GM18511 (cell line): ENCODE results near the gene SOX4.

ENCODE experiments used
- ATAC-seq: cut with Tn5 transposase; IDR thresholded peaks from one replicate; pipeline ENCODE4 v1.9.1; 2021; ENCODE audit warnings: mild to moderate bottlenecking, moderate library complexity; ENCODE audit not compliant: unreplicated experiment

Gene SOX4

DNA sequence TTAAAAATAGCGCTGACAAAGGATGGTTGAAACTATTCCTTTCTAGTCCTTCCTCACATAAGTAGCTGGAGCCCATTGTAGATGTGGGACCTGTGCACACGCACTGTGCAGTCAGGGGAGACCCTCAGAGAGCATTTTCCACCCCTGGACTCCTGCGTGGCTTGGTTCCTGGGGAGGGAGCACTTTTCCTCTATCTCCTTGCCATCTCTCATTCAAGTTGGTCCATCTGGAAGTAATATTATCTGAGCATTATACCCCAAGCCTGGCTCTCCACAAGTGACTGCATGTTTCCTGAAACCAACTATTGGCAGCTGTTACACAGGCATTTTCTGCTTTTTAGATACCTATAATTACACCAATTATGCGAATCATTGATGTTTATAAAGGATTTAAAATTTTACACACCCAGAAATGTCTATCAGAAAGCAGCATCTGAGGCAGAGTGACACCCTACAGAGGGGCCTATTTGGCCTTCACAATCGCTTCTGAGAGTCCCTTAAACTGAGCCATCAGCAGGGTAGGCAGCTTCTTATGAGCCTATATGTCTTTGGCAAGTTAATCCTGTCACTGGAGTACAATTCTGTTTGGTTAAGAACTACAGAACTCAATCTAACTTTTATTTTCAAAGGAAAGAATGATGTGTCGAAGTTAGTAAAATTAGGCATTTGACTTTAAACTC, 18.7 kb downstream of the SOX4 start:
- no peak for ATAC-seq

DNA sequence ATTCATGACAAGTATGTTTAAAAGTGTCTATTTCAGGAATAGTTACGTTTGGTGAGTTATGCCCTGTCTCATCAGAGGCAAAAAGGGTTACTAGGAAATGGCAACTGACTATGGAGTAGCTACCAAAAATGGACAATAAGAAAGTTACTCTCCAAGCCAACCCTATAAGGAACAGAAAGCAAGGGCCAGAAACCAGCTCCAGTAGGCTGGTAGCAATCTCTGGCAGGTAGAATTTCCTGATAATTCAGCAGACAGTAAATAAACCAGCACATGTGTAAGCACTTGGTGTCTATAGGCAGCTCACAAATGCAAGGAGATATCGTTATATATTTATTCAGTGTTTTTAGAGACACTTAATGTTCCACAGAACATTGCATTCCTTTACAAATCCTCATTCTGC, 20.3 kb downstream of the SOX4 start:
- ATAC-seq = no peak

DNA sequence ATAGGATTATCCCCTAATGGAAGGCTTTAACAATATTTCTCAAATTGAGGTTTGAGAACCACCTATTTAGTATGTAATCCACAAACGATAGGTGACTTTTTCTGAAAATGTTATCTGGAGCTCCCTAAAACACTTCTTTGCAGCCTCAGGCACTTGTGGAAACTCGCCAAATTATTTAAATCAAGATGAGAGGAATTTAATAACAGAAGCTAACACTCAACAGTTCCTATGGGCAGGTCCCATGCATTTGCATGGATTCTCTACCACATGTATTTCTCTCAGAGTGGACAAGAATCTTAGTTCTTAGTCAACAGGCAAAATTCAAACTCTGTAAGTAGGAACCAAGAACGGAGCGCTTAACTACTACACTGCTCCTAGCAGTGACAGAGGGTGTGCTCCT, 20.7 kb downstream of the SOX4 start:
- ATAC-seq = no peak

DNA sequence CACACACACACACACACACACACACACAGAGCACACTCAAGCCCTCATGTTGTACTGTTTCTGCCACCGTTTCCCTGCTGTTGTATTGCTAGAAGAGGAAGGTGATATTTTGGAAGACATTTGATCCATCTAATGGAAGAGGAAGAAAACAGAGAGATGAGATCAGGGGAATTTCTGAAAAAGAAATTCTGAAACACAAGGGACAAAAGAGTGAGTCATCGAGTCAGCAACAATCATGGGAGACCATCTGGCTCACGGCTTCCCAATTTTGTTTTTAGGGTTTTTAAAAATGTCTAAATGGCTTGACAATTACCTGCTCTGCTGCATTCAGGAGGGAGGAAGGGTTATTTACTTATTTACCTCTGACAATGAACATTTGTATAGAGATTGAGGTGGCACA, 22.0 kb downstream of the SOX4 start:
- no peak for ATAC-seq

DNA sequence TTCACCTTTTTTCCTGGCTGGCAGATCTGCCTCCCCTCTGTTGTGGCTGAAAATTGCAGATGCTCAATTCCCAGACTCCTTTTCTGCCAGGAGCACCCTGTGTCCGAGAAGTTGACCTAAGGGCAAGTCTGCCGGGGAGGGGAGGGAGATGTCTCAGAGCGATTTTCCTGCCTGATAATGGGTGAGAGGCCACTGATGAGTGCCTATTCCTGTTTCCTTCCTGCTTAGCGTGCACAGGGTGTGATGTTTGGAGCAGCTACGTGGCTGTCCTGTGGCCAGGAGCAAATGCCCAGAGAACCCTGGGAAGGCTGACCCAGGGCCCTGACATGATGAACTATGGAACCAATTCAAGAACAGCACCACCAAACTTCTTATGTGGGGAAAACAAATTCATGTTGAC, 22.5 kb downstream of the SOX4 start:
- ATAC-seq = no peak

DNA sequence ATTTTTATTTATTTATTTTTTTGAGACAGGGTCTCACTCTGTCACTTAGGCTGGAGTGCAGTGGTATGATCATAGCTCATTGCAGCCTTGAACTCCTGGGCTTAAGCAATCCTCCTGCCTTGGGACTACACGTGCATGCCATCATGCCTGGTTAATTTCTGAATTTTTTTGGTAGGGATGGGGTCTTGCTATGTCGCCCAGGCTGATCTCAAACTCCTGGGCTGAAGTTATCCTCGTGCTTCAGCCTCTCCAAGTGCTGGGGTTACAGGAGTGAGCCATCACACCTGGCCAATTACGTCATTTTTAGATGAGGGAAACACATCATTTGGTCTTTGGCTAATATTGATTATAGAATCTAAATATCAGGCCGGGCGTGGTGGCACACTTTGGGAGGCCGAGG, 32.1 kb downstream of the SOX4 start:
- ATAC-seq = no peak

DNA sequence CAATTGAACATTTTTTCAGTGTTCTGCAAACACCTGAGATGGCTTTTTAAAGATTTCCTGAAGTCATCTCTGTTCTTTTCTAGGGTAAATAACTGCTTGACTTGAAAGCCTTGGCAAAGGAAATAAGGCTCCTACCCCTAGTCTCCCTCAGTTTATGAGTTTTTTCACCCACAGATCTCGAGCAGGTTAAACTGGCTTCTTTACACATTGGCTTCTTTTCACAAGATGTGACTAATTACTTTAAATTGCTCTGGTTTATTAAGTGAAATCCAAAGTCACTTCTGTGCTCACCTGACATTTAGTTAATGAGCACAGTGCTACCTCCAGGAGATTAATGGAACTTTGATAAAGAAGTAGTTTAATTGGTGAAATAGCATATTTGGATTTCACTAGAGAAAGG, 33.2 kb downstream of the SOX4 start:
- ATAC-seq = no peak

DNA sequence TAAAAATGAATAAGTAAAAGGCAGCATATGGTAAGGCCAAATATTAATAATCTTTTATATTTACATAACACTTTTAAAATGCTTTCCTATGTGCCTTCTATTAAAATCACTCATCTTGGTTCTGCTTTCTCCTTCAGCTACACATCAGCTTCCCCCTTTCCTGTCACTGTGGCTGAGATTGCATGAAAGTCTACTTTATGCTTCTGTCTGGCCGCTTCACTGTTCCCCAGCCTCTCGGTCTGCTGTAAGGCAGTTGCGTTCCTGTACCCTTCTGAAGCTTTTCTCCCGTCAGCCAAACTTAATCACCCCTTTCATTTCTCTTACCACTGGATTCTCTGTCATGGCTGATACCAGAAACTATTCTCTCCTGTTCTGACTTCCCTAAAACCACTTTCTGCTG, 34.6 kb downstream of the SOX4 start:
- no peak for ATAC-seq

DNA sequence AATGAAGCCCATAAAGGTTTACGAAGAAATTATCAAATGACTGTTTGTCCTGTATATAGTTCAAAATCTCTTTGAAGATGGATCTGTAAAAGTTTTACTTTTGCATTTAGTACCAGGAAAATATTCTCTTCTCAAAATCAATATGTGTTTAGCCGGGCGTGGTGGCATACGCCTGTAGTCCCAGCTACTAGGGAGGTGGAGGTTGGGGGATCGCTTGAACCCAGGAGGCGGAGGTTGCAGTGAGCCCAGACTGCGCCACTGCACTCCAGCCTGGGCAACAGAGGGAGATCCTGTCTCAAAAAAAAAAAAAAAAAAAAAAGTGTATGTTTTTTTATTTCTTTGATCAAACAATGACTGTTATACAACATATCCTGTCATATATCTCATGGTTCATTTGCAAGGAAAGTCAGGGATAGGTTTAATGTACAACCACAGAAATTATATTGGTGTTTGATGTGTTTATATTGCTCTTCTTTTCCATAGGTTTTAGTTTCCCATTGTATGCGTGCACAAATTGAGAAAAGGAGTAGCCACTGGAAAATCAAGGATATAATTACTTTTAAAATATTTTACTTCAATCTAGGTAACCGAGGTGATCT, 40.1 kb downstream of the SOX4 start:
- no peak for ATAC-seq

DNA sequence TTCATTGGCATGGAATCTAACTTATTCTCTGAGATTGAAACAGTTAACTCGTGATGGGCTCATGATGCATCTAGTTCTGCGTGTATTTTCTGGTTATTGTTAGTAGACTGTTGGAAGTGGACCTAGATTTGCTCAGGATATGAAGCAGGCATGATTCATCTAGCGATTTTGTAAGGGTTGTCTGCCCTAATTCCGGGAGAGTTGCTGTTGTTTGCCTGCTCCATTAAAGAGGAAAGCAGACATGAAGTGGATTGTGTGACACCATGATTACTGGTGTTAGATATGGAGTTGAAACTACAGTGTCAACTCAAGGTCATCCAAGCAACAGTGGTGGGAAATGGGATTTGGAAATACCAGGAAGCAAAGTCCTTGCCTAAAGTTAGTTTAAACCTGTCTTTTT, 41.0 kb downstream of the SOX4 start:
- no peak for ATAC-seq

DNA sequence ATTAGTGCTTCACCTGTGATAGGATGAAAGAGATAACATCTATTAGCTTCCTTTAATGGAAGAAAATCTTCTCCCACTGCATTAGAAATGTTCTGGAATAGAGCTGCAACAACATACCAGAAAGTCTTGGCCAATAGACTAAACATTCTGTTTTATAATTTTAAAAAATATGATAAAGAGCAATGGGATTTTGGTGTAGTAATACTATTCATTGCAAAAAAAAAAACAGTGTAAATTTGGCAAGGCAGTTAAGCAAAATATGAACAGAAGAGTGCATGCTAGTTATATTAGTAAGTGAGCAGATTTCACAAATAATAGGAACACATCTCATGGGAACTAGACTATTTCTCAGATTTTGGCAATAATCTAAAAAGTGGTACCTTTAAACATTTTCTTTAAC, 43.3 kb downstream of the SOX4 start:
- ATAC-seq = no peak

DNA sequence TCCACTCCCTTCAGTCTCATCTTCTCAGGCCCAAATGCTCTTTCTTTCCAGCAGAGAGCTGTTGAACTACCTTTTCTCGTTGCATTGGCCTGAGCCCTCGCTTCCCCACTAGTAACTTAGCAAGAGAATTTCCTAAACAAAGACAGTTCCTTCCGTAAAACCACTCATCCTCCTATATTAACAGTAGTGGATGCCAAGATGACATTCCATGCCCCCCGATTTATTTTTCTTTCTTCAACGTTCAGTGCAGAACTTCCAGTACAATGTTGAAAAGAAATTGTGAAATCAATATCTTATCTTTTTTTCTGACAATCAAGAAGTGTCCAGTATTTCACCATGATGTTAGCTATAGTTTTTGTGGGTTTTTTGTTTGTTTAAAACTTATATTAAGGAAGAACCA, 45.8 kb downstream of the SOX4 start:
- ATAC-seq = no peak
